DMS 273 (cell line): ENCODE results near the gene THBS3.
"Not testable (repeated sequence)": the region's sequence is repeated elsewhere in the genome, so short reads cannot be mapped to it uniquely, and the experiment has no call there.

Experiments
- DNase-seq: peaks from one replicate; lab custom pipeline; 2025; ENCODE audit not compliant: unreplicated experiment; lab: John Stamatoyannopoulos, UW

THBS3 gene

GRCh38 chr1:155175281-155175926 lies 32.3 kb downstream of the THBS3 start:
- DNase-seq: no peak

GRCh38 chr1:155174324-155175280 lies 33.1 kb downstream of the THBS3 start:
- DNase-seq: peak; percentile 66

GRCh38 chr1:155173478-155174323 lies 34.0 kb downstream of the THBS3 start, which contains the start of gene TRIM46:
TSS of gene TRIM46 (plus strand) at chr1:155173849. CDS start at chr1:155173967, 118 bp downstream.
- peak; percentile 75 for DNase-seq

GRCh38 chr1:155172732-155173477 lies 34.8 kb downstream of the THBS3 start, which contains the start of gene KRTCAP2:
TSS of gene KRTCAP2 (minus strand) at chr1:155173304. CDS start at chr1:155173224, 80 bp downstream.
- DNase-seq: peak; percentile 98

- DNase-seq: no peak
Observed at GRCh38 chr1:155171836-155172731, 35.6 kb downstream of the THBS3 start.

GRCh38 chr1:155170806-155171205 lies 36.9 kb downstream of the THBS3 start:
- no peak for DNase-seq

- no peak for DNase-seq
Observed at GRCh38 chr1:155170101-155170785, 37.5 kb downstream of the THBS3 start.

GRCh38 chr1:155169541-155169940 lies 38.2 kb downstream of the THBS3 start:
- peak; percentile 41 for DNase-seq

GRCh38 chr1:155168456-155169210 lies 39.1 kb downstream of the THBS3 start:
- DNase-seq: no peak

GRCh38 chr1:155168105-155168445 lies 39.6 kb downstream of the THBS3 start:
- not testable (repeated sequence) for DNase-seq

- DNase-seq: peak; percentile 95
Observed at GRCh38 chr1:155167166-155168104, 40.3 kb downstream of the THBS3 start.

GRCh38 chr1:155166471-155167165 lies 41.1 kb downstream of the THBS3 start:
- no peak for DNase-seq

GRCh38 chr1:155166051-155166470 lies 41.6 kb downstream of the THBS3 start:
- no peak for DNase-seq

- not testable (repeated sequence) for DNase-seq
Observed at GRCh38 chr1:155164625-155165024, 43.1 kb downstream of the THBS3 start.

- DNase-seq: not testable (repeated sequence)
Observed at GRCh38 chr1:155163785-155164184, 43.9 kb downstream of the THBS3 start.

GRCh38 chr1:155162631-155163030 lies 45.1 kb downstream of the THBS3 start:
- not testable (repeated sequence) for DNase-seq
